Lung (tissue), 12 donors: ENCODE results near the gene UGDH. TPM values are rescaled to one million over a fixed set of nuclear protein-coding genes. Genes with fewer than 3 reads are reported as not detected.

Source experiments
- ATAC-seq: fragments of 200-7000 bp; cut with Tn5 transposase; one replicate; pipeline ENCODE4 v1.9.1; 2020; ENCODE audit warnings: moderate number of reproducible peaks; ENCODE audit not compliant: insufficient read depth, low FRiP score
- DNase-seq, 3 donors: peaks; one replicate each; pipeline ENCODE4 v3.0.0-alpha.2; 2013 to 2017
- H3K27ac ChIP-seq, 2 donors: one replicate each; pipeline ENCODE4 v1.5.1; 2013; ENCODE audit warnings: mild to moderate bottlenecking in 2 of 2, moderate library complexity in 2 of 2, control low read depth in 1 of 2, inconsistent platforms in 1 of 2, low read depth in 1 of 2, low read length in 1 of 2
- H3K27me3 ChIP-seq, 3 donors: one replicate each; pipeline ENCODE4 v1.5.1; 2013; ENCODE audit warnings: low read length in 2 of 3; ENCODE audit not compliant: control insufficient read depth in 3 of 3, insufficient read depth in 3 of 3
- H3K36me3 ChIP-seq, 4 donors: one replicate each; pipeline ENCODE4 v1.5.1; 2013; ENCODE audit warnings: low read length in 4 of 4, mild to moderate bottlenecking in 1 of 4, moderate library complexity in 1 of 4; ENCODE audit not compliant: control insufficient read depth in 4 of 4, insufficient read depth in 4 of 4
- H3K4me1 ChIP-seq, 5 donors: one replicate each; pipeline ENCODE4 v1.5.1; 2013; ENCODE audit warnings: low read length in 5 of 5, mild to moderate bottlenecking in 2 of 5, moderate library complexity in 1 of 5; ENCODE audit not compliant: control insufficient read depth in 5 of 5, insufficient read depth in 5 of 5
- H3K4me3 ChIP-seq: one replicate; pipeline ENCODE4 v1.5.1; 2013; ENCODE audit warnings: mild to moderate bottlenecking, control low read depth, moderate library complexity
- H3K9ac ChIP-seq, 2 donors: one replicate each; pipeline ENCODE4 v1.5.1; 2013; ENCODE audit warnings: low read length in 2 of 2, control low read depth in 1 of 2; ENCODE audit not compliant: insufficient read depth in 1 of 2
- H3K9me3 ChIP-seq, 4 donors: one replicate each; pipeline ENCODE4 v1.5.1; 2013; ENCODE audit warnings: low read length in 3 of 4, mild to moderate bottlenecking in 1 of 4, moderate library complexity in 1 of 4; ENCODE audit not compliant: control insufficient read depth in 4 of 4, insufficient read depth in 3 of 4
- WGBS, 2 donors: extraction: QIAGEN DNeasy Blood & Tissue Kit; methylation state at CpG; one replicate each; pipeline ENCODE4 v1.1.7; 2013; 5-methylcytosine and 5-hydroxymethylcytosine counted together
- polyA plus RNA-seq, 2 donors: library from polyadenylated mRNA; stranded (reverse); fragments of 200-250 nt; gene quantifications; one replicate each; pipeline ENCODE4 v1.2.1, GENCODE V29; 2013
- total RNA-seq, 2 donors: library from RNA; depleted of rRNA in 1 of 2; stranded (reverse); fragments of >200 nt in 1 of 2; gene quantifications; one replicate each; pipeline ENCODE4 v1.2.1, GENCODE V29; 2014 to 2021
- TF ChIP-seq, protein P1 (sequence below): IDR thresholded peaks from 2 replicates; pipeline ENCODE4 v1.5.1; 2012; ENCODE audit warnings: mild to moderate bottlenecking; ENCODE audit errors: control extremely low read depth, extremely low read depth
- donor health status: control.
- donor health status: control.
- donor health status: Bipolar disorder and iron deficiency.
- donor health status: healthy.
- donor health status: DM: yes; HTN: yes; CAD: no.

UGDH gene
- total and polyA plus RNA-seq, 4 donors: 13.4 to 69.1 (median 36.6) TPM

DNA sequence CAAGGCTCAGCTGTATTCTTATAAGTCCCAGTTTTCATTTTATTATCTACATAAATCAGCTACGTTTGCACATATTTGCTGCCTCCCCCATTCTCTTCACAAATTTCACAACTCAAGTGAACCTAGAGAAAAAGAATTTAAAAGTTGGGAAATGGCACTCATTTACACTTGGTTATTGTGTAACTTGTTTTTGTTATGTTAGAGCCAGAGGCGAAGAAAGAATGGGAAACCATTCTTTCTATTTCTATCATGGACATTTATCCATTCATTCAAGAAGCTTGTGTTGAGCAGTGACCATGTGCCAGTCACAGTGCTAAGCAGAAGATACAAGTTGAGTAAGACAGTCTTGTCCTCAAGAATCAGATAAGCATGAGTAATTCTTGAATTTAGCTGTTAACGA is 54.8 kb downstream of the UGDH start:
- 68 to 82% methylated on average over 3 of the region's 3 CpGs for WGBS, 2 donors
- TF ChIP-seq, protein P1, sequence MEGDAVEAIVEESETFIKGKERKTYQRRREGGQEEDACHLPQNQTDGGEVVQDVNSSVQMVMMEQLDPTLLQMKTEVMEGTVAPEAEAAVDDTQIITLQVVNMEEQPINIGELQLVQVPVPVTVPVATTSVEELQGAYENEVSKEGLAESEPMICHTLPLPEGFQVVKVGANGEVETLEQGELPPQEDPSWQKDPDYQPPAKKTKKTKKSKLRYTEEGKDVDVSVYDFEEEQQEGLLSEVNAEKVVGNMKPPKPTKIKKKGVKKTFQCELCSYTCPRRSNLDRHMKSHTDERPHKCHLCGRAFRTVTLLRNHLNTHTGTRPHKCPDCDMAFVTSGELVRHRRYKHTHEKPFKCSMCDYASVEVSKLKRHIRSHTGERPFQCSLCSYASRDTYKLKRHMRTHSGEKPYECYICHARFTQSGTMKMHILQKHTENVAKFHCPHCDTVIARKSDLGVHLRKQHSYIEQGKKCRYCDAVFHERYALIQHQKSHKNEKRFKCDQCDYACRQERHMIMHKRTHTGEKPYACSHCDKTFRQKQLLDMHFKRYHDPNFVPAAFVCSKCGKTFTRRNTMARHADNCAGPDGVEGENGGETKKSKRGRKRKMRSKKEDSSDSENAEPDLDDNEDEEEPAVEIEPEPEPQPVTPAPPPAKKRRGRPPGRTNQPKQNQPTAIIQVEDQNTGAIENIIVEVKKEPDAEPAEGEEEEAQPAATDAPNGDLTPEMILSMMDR: no peak
- DNase-seq (no peak), ATAC-seq (no peak)
- Histone ChIP-seq H3K9ac (no peak overlapping the region), H3K4me1 (peaks cover 0 to 4% (median 0%) of the 10 kb centered on the region in 5 donors), H3K27me3 (no peaks in the 10 kb centered on the region), H3K4me3 (no peak overlapping the region), H3K27ac (no peak overlapping the region), H3K36me3 (peaks cover 0 to 10% (median 6%) of the 10 kb centered on the region in 4 donors), H3K9me3 (no peaks in the 10 kb centered on the region)

DNA sequence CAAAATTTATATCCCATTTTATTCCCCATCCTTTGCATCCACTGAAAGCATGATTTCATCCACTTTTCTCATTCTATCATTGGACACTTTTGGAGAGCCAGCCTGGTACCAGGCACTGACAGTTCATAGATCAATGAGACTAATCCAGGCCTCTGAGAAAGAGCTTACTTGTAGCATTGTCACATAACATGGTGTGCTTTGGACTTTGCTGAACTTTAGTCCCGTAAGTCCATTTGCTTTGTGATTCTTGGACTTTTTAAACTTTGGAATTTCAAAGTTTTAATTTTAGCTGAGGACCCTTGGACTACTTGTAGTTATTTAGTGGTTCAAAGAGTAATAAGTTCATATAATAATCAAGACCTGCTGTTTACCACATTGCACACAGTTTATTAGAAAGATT is 56.8 kb downstream of the UGDH start:
- WGBS, 2 donors: 96 to 97% methylated on average over 1 of the region's 1 CpG
- H3K9me3 ChIP-seq: no peaks in the 10 kb centered on the region
- H3K4me3 ChIP-seq: no peak overlapping the region
- H3K27me3 ChIP-seq: no peaks in the 10 kb centered on the region
- peaks cover 0 to 4% (median 0%) of the 10 kb centered on the region in 5 donors for H3K4me1 ChIP-seq
- no peak overlapping the region for H3K27ac ChIP-seq
- peaks cover 0 to 12% (median 9%) of the 10 kb centered on the region in 4 donors for H3K36me3 ChIP-seq
- no peak for DNase-seq
- no peak overlapping the region for H3K9ac ChIP-seq
- no peak for ATAC-seq
- TF ChIP-seq, protein P1: no peak

DNA sequence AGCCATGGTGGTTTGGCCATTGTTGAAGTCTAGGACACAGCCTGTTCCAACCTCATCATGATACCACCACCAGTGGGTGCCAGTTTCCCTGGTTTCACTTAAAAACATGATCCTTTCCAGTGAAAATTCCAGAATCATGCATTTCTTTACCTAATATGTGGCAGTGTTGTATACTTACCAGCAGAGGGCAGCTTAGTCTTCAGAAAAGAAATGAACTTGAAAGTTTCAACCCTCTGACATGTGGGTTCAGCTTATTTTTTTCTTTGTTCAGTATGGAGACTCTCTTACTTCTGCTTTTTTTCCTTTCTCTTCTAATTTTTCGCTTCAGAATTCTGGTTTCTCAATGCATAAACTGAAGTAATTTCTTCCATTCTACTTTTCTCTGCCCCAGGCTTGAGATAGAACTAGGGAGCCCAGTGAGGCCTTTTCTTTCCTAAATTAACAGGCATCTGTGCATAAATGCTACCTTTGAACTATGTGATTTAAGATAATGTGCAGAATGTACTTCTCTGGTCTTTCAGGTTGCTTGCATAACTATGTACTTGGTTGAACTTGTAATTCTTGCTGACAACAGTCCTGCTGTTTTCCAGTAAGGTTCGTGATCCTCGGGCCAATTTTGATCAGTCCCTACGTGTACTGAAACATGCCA is 57.7 kb downstream of the UGDH start:
- ATAC-seq: peak; percentile 75
- Histone ChIP-seq H3K27me3 (no peaks in the 10 kb centered on the region), H3K36me3 (peaks cover 0 to 17% (median 9%) of the 10 kb centered on the region in 4 donors), H3K9me3 (no peaks in the 10 kb centered on the region), H3K4me3 (no peak overlapping the region), H3K27ac (peak overlapping the region in 1 of 2 donors; percentile 16), H3K9ac (peak overlapping the region in 1 of 2 donors; percentile 73), H3K4me1 (peaks cover 0 to 4% (median 0%) of the 10 kb centered on the region in 5 donors)
- peak; percentile 74 to 91 (median 90) for DNase-seq
- TF ChIP-seq, protein P1: peak; percentile 59
- 62 to 66% methylated on average over 4 of the region's 4 CpGs for WGBS, 2 donors

DNA sequence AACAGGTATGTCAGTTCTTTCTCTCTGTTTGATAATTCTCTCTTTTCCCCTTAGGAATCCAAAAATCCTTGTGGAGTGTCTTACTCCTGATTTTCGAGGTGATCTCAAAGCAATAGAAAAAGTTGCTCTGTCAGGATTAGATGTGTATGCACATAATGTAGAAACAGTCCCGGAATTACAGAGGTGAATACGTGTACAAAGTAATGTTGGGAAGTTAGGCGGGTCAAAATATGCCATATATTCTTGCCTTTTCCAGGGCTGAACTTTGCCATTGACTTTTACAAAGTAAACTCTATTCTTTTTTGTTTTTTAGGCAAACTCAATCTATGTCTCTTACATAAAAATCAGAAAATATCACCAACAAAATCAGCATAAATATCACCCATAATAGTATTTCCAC is 59.8 kb downstream of the UGDH start:
- H3K4me3 ChIP-seq: no peak overlapping the region
- WGBS, 2 donors: 93 to 98% methylated on average over 4 of the region's 4 CpGs
- no peaks in the 10 kb centered on the region for H3K9me3 ChIP-seq
- TF ChIP-seq, protein P1: no peak
- no peak overlapping the region for H3K27ac ChIP-seq
- no peak overlapping the region for H3K9ac ChIP-seq
- H3K36me3 ChIP-seq: peaks cover 0 to 31% (median 11%) of the 10 kb centered on the region in 4 donors
- DNase-seq (no peak), ATAC-seq (no peak)
- no peaks in the 10 kb centered on the region for H3K27me3 ChIP-seq
- peaks cover 0 to 4% (median 0%) of the 10 kb centered on the region in 5 donors for H3K4me1 ChIP-seq
